ENCODE data around the gene POLR2F. TPM values are rescaled to one million over a fixed set of nuclear protein-coding genes. Genes with fewer than 3 reads are reported as not detected.
"Not testable (repeated sequence)": the region's sequence is repeated elsewhere in the genome, so short reads cannot be mapped to it uniquely, and the experiment has no call there.

The POLR2F gene
- polyA plus RNA-seq, 6 donors from 2014 or later = 113 to 131 (median 123) TPM

DNA sequence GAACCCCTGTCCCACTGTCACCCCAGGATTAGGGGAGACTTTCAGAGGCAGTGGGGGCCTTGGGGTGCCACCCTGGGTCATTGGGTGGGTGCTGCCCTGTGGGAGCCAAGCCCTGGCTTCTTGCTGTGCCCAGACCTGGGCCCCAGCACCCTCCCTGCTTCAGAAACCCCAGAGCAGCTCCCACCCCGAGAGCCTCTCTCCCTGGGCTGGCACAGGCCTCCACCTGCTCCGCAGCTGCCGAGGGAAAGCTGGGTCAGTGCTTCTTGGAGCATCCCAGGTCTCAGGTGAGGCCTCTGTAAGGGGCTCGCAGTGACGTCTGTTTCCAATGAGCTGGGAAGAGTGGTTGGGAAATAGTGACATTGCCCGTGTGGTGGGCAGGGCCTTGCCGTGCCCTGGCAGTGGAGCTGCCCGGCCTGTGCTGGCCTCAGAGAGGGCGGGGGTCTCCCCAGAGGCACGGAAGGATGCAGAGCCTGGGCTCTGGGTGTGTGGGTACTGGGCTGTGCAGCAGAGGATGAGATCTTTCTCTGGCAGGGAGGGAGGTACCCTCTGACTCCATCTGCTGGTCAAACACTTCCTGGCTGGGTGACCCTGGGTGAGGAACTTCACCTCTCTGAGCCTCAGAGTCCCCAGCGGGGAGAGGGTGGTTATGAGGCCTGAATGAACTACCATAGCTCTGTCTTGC is 23.1 kb upstream of the POLR2F start:
- no peaks in the 10 kb centered on the region for H3K9me3 Mint-ChIP-seq
- peak overlapping the region in 1 of 6 donors; percentile 83 for H3K27ac Mint-ChIP-seq
- ATAC-seq (ENCODE audit: low read depth in 2 of 2) = no peak
- peaks cover 9 to 31% (median 21%) of the 10 kb centered on the region in 3 donors for H3K4me1 Mint-ChIP-seq
- DNase-seq = no peak
- no peaks in the 10 kb centered on the region for H3K27me3 Mint-ChIP-seq
- H3K4me3 Mint-ChIP-seq = no peak overlapping the region
- peaks cover 5 to 8% of the 10 kb centered on the region in 2 donors for H3K36me3 Mint-ChIP-seq

DNA sequence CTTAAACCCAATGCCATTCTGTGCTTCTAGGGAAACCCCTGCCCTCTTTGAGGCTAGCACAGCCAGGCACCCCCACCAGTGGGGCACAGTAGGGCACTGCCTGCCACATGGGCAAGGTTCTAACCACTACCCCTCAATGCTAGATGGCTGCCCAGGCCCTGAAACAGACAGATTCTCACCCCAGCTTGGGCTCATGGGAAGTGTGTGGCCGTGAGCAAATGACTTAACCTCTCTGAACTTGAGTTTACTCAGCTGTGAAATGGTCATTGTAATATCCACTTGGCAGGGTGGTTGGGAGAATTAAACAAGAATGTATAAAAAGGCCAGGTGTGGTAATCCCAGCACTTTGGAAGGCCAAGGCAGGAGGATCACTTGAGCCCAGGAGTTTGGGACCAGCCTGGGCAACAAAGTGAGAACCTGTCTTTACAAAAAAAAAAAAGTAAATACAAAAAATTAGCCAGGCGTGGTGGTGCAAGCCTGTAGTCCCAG is 22.5 kb upstream of the POLR2F start:
- H3K36me3 Mint-ChIP-seq = peaks cover 5 to 8% of the 10 kb centered on the region in 2 donors
- H3K9me3 Mint-ChIP-seq = no peaks in the 10 kb centered on the region
- no peak for DNase-seq
- peaks cover 9 to 31% (median 21%) of the 10 kb centered on the region in 3 donors for H3K4me1 Mint-ChIP-seq
- no peak overlapping the region for H3K4me3 Mint-ChIP-seq
- no peaks in the 10 kb centered on the region for H3K27me3 Mint-ChIP-seq
- peak overlapping the region in 1 of 6 donors; percentile 83 for H3K27ac Mint-ChIP-seq
- ATAC-seq (ENCODE audit: low read depth in 2 of 2) = no peak

DNA sequence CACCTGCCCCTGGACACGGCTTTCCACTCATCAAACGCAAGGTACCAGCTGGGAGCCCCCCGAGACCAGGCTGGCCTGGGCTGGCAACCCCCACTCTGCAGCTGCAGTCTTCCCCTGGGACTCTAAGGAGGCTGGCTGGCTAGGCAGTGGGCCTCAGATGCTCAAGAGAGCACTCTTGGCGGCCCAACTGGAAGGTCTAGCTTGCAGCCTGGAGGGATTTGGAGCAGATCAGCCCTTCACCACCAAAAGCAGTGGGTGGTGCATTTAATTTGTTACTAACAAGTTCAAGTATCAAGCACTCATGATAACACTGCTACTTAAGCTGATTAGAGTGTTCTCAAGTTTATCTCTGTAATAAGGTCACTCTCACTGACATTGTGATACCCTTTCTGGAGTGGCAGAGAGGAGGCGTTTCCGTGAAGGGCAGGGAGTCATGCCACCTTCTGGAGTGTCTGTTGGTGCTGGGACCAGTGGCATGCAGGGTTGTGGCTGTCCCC is 21.6 kb upstream of the POLR2F start:
- Mint-ChIP-seq H3K27me3 (no peaks in the 10 kb centered on the region), H3K27ac (peak overlapping the region in 1 of 6 donors; percentile 76), H3K4me1 (peaks cover 9 to 31% (median 21%) of the 10 kb centered on the region in 3 donors), H3K4me3 (no peak overlapping the region), H3K36me3 (peaks cover 5 to 8% of the 10 kb centered on the region in 2 donors), H3K9me3 (no peaks in the 10 kb centered on the region)
- no peak for DNase-seq
- ATAC-seq (ENCODE audit: low read depth in 2 of 2) = no peak

DNA sequence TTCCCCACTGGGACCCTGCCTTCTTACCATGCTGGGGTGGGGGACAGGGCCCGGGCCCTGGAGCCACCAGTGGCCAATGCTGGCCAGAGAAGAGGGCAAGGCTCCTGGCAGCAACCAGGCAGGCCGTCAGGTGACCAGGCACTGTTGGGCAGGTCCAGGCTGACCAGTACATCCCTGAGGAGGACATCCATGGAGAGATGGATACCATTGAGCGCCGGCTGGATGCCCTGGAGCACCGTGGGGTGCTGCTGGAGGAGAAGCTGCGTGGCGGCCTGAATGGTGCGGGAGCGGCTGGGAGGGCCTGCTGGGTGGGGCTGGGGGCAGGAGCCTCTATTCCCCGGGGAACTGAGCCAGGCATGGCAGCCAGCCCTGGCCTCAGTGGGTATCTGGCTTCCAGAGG is 21.1 kb upstream of the POLR2F start:
- H3K4me1 Mint-ChIP-seq = peaks cover 9 to 31% (median 21%) of the 10 kb centered on the region in 3 donors
- ATAC-seq (ENCODE audit: low read depth in 2 of 2) = no peak
- no peaks in the 10 kb centered on the region for H3K27me3 Mint-ChIP-seq
- peak overlapping the region in 2 of 6 donors; percentile 34 to 76 for H3K27ac Mint-ChIP-seq
- no peaks in the 10 kb centered on the region for H3K9me3 Mint-ChIP-seq
- H3K36me3 Mint-ChIP-seq = peaks cover 5 to 11% of the 10 kb centered on the region in 2 donors
- DNase-seq = no peak
- no peak overlapping the region for H3K4me3 Mint-ChIP-seq

DNA sequence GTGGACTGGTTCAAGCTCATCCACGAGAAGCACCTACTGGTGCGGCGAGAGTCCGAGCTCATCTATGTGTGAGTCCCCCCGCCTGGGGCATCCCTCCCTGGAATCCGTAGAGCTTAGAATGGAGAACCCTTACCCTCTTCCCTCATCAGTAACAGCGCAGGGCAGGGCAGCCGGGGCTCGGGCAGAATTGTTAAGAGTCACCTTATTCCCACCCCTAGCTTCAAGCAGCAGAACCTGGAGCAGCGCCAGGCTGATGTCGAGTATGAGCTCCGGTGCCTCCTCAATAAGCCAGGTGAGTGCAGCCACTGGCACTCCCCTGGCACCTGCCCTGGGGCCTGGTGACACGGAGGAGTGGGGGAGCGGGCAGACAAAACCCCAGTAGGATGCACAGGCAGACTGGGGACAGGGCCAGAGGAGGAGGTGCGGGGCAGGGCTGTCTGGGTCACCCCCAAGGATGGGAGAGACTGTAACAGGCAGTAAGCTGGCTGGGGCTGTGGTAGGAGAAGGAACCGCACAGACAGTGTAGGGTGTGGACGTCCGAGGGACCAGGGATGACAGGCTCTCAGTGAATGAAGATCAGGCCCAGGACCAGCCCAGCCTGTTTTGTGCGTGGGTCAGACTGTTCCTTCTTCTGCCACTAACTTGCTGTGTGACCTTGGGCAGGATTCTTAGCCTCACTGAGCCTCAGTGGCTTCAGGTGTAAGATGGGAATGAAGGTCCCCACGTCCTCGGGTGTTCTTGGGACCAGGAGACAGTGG is 20.5 kb upstream of the POLR2F start:
- Mint-ChIP-seq H3K36me3 (peaks cover 5 to 16% of the 10 kb centered on the region in 2 donors), H3K27me3 (no peaks in the 10 kb centered on the region), H3K4me1 (peaks cover 9 to 31% (median 21%) of the 10 kb centered on the region in 3 donors), H3K9me3 (no peaks in the 10 kb centered on the region), H3K4me3 (no peak overlapping the region), H3K27ac (peak overlapping the region in 2 of 6 donors; percentile 11 to 34)
- DNase-seq = no peak
- ATAC-seq (ENCODE audit: low read depth in 2 of 2) = no peak

DNA sequence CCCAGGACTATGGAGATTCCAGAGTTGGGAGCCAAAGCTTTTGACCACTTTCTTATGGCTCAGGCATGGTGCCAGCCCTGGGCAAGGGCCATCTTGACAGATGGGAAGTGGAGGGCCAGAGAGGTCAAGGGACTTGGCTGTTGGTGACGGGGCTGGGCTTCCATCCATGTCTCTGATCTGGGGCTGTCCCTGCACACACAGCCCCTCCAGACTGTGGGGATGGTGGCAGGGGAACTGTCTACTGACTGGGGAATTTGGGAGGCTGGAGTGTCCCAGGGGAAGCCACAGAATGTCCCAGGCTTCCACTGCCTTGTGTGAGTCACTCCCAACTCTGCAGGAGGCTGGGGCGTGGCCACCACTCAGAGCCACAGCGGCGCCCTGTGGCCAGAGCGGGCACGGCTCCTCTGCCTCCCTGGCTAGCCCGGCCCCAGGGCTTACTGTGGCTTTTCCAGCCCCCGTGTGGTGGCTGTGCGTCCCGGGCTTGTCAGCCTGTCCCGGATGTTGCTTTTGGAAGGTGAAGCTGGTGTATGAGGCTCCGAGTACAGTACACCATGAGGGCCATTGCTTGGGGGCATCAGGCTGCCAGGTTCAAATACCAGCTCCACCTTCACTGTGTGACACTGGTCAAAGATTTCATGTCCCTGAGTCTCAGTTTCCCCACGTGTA is 19.7 kb upstream of the POLR2F start:
- Mint-ChIP-seq H3K4me1 (peaks cover 5 to 31% (median 21%) of the 10 kb centered on the region in 3 donors), H3K4me3 (no peak overlapping the region), H3K27ac (peak overlapping the region in 3 of 6 donors; percentile 59 to 73 (median 64)), H3K36me3 (peaks cover 0 to 10% of the 10 kb centered on the region in 2 donors), H3K9me3 (no peaks in the 10 kb centered on the region), H3K27me3 (no peaks in the 10 kb centered on the region)
- DNase-seq (peak; percentile 71), ATAC-seq (ENCODE audit: low read depth in 2 of 2) (peak; percentile 99)

DNA sequence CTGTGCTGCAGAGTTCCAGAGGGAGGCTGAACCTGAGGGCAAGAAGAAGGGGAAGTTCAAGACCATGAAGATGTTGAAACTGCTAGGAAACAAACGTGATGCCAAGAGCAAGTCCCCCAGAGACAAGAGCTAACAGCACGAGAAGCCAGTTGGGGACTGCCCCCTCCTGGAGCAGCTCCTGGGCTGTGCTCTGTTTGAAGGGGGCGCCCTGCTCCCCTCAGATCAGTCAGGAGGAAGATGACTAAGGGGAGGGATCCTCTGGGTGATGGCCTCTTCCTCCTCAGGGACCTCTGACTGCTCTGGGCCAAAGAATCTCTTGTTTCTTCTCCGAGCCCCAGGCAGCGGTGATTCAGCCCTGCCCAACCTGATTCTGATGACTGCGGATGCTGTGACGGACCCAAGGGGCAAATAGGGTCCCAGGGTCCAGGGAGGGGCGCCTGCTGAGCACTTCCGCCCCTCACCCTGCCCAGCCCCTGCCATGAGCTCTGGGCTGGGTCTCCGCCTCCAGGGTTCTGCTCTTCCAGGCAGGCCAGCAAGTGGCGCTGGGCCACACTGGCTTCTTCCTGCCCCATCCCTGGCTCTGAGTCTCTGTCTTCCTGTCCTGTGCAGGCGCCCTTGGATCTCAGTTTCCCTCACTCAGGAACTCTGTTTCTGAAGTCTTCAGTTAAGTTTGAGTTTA is 12.7 kb upstream of the POLR2F start:
- H3K27me3 Mint-ChIP-seq = no peaks in the 10 kb centered on the region
- no peak for DNase-seq
- H3K27ac Mint-ChIP-seq = peak overlapping the region in 1 of 6 donors; percentile 34
- H3K36me3 Mint-ChIP-seq = peaks cover 0 to 24% of the 10 kb centered on the region in 2 donors
- no peaks in the 10 kb centered on the region for H3K9me3 Mint-ChIP-seq
- ATAC-seq (ENCODE audit: low read depth in 2 of 2) = no peak
- H3K4me1 Mint-ChIP-seq = peaks cover 0 to 6% (median 0%) of the 10 kb centered on the region in 3 donors
- H3K4me3 Mint-ChIP-seq = no peak overlapping the region

DNA sequence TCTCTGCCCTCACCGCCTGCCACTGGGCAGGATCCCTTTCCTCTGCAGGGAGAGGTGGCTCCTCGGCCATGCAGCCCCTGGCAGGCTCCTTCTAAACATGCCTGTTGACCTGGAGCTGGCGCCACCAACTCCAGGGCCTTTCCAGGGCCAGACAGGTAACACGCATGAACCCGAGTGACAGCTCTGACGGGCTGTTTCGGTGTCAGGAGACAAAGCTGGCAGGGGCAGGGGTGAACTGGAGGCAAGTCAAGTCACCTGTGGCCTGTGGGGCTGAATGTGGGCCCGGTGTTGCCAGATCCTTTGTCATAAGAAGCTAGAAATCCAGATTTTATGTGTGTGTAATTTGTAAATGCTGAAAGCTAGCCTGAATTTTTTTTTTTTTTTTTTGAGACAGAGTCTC is 11.4 kb upstream of the POLR2F start:
- H3K9me3 Mint-ChIP-seq = no peaks in the 10 kb centered on the region
- no peak overlapping the region for H3K4me3 Mint-ChIP-seq
- peak overlapping the region in 1 of 6 donors; percentile 71 for H3K27ac Mint-ChIP-seq
- ATAC-seq (ENCODE audit: low read depth in 2 of 2) (no peak), DNase-seq (no peak)
- peaks cover 0 to 24% of the 10 kb centered on the region in 2 donors for H3K36me3 Mint-ChIP-seq
- no peaks in the 10 kb centered on the region for H3K27me3 Mint-ChIP-seq
- H3K4me1 Mint-ChIP-seq = peaks cover 0 to 6% (median 0%) of the 10 kb centered on the region in 3 donors

DNA sequence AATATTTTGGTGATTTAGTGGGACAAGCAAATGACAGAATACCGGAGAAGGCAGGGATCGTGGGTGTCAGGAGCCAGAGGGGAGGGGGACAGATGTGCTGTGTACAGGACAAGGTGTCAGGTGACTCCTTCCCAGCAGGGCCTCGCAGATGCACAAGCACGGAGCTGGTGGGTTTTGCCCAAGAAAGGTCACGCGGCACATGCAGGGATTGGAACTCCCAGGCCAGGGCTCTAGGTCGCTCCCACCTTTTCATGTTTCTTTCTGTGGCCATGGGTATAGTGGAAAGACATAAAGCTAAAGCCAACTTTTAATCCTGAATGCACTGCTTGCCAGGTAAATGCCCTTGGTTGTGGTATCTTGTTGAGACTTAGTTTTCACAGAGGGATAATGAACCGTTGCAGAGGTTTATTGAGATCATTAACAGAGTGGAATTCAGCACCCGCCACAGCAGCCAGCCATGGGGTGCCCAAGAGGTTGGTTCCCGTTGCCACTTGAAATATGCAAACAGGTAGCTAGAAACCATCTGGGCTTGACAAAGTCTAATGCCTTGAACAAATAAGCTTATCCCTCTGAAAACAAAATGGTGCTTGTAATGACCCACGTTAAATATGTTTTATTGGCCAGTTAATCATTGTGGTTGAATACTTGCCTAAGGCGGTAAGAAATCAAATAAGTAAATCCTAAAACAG is 10.2 kb upstream of the POLR2F start:
- ATAC-seq (ENCODE audit: low read depth in 2 of 2) (no peak), DNase-seq (no peak)
- Mint-ChIP-seq H3K4me1 (peaks cover 0 to 6% (median 0%) of the 10 kb centered on the region in 3 donors), H3K9me3 (no peaks in the 10 kb centered on the region), H3K36me3 (peaks cover 0 to 15% of the 10 kb centered on the region in 2 donors), H3K4me3 (peak overlapping the region in 1 of 8 donors; percentile 29), H3K27me3 (no peaks in the 10 kb centered on the region), H3K27ac (no peak overlapping the region)

DNA sequence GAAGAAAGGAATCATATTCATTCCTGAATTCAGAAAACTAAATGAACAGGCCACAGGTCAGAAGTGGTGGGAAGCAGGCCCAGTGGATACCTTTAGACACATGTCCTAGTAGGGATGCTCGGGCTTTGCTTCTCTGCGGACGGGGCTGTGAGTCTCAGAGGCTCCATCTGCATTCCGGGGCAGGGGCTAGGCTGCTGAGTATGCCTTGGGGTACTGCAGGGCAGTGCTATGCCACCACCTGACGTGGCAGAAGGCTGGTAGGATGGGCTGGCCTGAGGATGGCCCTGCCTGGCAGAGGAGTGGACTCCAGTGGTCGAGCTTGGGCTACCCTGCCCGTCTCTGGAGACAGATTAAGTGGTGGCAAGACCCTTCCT is 9.7 kb upstream of the POLR2F start:
- H3K36me3 Mint-ChIP-seq = peaks cover 0 to 15% of the 10 kb centered on the region in 2 donors
- no peak for ATAC-seq (ENCODE audit: low read depth in 2 of 2)
- H3K4me3 Mint-ChIP-seq = no peak overlapping the region
- peaks cover 0 to 6% (median 0%) of the 10 kb centered on the region in 3 donors for H3K4me1 Mint-ChIP-seq
- no peak overlapping the region for H3K27ac Mint-ChIP-seq
- no peaks in the 10 kb centered on the region for H3K27me3 Mint-ChIP-seq
- no peak for DNase-seq
- H3K9me3 Mint-ChIP-seq = no peaks in the 10 kb centered on the region

DNA sequence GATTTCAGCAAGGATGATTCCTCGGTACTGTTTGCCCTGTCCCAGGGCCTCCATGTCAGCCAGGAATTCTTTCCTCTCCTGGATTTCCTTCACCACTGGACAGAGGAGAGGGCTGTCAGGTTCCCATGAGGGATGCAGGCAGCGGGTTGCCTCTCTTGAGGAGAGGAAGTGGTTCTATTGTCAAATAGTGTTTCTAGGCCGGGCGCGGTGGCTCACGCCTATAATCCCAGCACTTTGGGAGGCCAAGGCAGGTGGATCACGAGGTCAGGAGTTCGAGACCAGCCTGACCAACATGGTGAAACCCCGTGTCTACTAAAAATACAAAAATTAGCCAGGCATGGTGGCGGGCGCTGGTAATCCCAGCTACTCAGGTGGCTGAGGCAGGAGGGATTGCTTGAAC is 9.1 kb upstream of the POLR2F start:
- H3K9me3 Mint-ChIP-seq; H3K27ac Mint-ChIP-seq; H3K4me3 Mint-ChIP-seq; DNase-seq; H3K4me1 Mint-ChIP-seq; ATAC-seq (ENCODE audit: low read depth in 2 of 2); H3K27me3 Mint-ChIP-seq: not testable (repeated sequence)
- peaks cover 0 to 15% of the 10 kb centered on the region in 2 donors for H3K36me3 Mint-ChIP-seq

DNA sequence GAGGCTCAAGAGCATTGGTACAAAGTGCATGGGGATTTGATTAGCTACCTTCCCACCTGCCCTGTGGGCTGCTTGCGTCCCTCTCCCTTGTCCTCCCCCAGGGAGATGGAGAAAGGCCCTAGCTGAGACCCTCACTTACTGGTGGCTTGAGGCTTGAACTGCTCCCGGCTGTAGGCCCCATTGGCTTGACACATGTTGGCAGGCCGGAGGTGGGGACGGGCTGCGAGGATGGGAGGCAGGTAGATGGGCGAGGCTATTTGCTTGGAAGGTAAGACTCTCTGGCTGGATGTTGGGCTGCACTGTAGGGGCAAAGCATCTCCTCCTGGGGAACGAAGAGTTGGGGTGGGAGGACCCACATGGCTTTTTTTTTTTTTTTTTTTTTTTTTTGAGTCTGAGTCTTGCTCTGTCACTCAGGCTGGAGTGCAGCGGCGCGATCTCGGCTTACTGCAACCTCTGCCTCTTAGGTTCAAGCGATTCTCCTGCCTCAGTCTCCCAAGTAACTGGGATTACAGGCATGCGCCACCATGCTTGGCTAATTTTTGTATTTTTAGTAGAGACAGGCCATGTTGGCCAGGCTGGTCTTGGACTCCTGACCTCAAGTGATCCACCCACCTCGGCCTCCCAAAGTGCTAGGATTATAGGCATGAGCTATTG is 6.2 kb upstream of the POLR2F start:
- H3K27me3 Mint-ChIP-seq, H3K27ac Mint-ChIP-seq, H3K9me3 Mint-ChIP-seq: not testable (repeated sequence)

More for the DNA sequence above, 6.2 kb upstream of the POLR2F start:
- not testable (repeated sequence) for H3K4me1 Mint-ChIP-seq; ATAC-seq (ENCODE audit: low read depth in 2 of 2); DNase-seq; H3K36me3 Mint-ChIP-seq
- peak overlapping the region in 1 of 8 donors; percentile 61 for H3K4me3 Mint-ChIP-seq
